Stomach (tissue), 9 donors: ENCODE data around the gene C1QTNF5. TPM values are rescaled to one million over a fixed set of nuclear protein-coding genes. Genes with fewer than 3 reads are reported as not detected.

Experiments
- DNase-seq, 2 donors: peaks; one replicate each; pipeline versions ENCODE4 v3.0.0 to v3.0.0-alpha.2; 2013 to 2019
- H3K27ac ChIP-seq, 5 donors: fragments of 200-600 bp in 4 of 5; sonication (generic) in 4 of 5; one replicate each; pipeline ENCODE4 v1.5.1; 2013 to 2019; ENCODE audit warnings: mild to moderate bottlenecking in 1 of 5, moderate library complexity in 1 of 5
- H3K27me3 ChIP-seq, 3 donors: fragments of 200-600 bp; sonication (generic); one replicate each; pipeline ENCODE4 v1.5.1; 2017 to 2019; ENCODE audit warnings: mixed run types in 1 of 3
- H3K36me3 ChIP-seq, 4 donors: fragments of 200-600 bp; sonication (generic); 1 replicate in 3 of 4; 2 replicates in 1 of 4; pipeline ENCODE4 v1.5.1; 2016 to 2019
- H3K4me1 ChIP-seq, 4 donors: fragments of 200-600 bp; sonication (generic); one replicate each; pipeline ENCODE4 v1.5.1; 2016 to 2019
- H3K4me3 ChIP-seq, 4 donors: fragments of 200-600 bp; sonication (generic) in 3 of 4; one replicate each; pipeline ENCODE4 v1.5.1; 2016 to 2019; ENCODE audit warnings: mild to moderate bottlenecking in 1 of 4
- H3K9me3 ChIP-seq, 4 donors: fragments of 200-600 bp; sonication (generic); one replicate each; pipeline ENCODE4 v1.5.1; 2016 to 2019
- EP300 ChIP-seq: sonication (generic); formaldehyde crosslinking; IDR thresholded peaks from one replicate; pipeline ENCODE4 v1.6.1; 2017; ENCODE audit warnings: antibody characterized with exemption
- POLR2A ChIP-seq, 4 donors: fragments of 450-650 bp; IDR thresholded peaks; one replicate each; pipeline ENCODE4 v1.6.1; 2016; ENCODE audit warnings: antibody characterized with exemption in 4 of 4, control low read depth in 2 of 4, mild to moderate bottlenecking in 1 of 4, moderate library complexity in 1 of 4
- POLR2AphosphoS5 ChIP-seq, 3 donors: sonication (generic); formaldehyde crosslinking; IDR thresholded peaks; one replicate each; pipeline ENCODE4 v1.6.1; 2016; ENCODE audit warnings: antibody characterized with exemption in 3 of 3
- WGBS, 5 donors: extraction: QIAGEN DNeasy Blood & Tissue Kit in 3 of 5; methylation state at CpG; one replicate each; pipeline versions ENCODE4 v1.1.5 to v1.1.7; 2013 to 2018; 5-methylcytosine and 5-hydroxymethylcytosine counted together
- intact Hi-C: fragments of 100-400 bp; cut with DNase I; formaldehyde crosslinking; loops from one replicate; pipeline ENCODE4 v1.15.1; 2023; ENCODE audit warnings: low total_unique reads
- polyA plus RNA-seq, 3 donors: library from polyadenylated mRNA; stranded (reverse); fragments of 200-250 nt; gene quantifications; one replicate each; pipeline ENCODE4 v1.2.3, GENCODE V29; 2013
- small RNA-seq, 4 donors: library from RNA; depleted of rRNA; stranded (forward); fragments of <200 nt; gene quantifications; one replicate each; pipeline ENCODE3, GENCODE V24; 2016
- total RNA-seq, 5 donors: library from RNA; depleted of rRNA; stranded (reverse); fragments of >200 nt; gene quantifications; one replicate each; pipeline versions ENCODE4 v1.1.0 to v1.2.3, GENCODE V29; 2014 to 2016
- TF ChIP-seq, protein P1 (sequence below), 7 experiments: fragments of 450-650 bp in 4 of 7; fragments of 200-600 bp in 3 of 7; sonication (generic) in 3 of 7; IDR thresholded peaks; one replicate each; pipeline ENCODE4 v1.5.1; 2016 to 2019; ENCODE audit warnings: antibody characterized with exemption in 7 of 7, control low read depth in 2 of 7, mild to moderate bottlenecking in 1 of 7
- donor health status: healthy with polysubstance abuse.
- donor health status: Bipolar disorder and iron deficiency.
- donor health status: healthy.

The C1QTNF5 gene
- total and polyA plus RNA-seq, 8 donors, result 11.4 to 169 (median 19.0) TPM

- H3K36me3 ChIP-seq, result peaks cover 34 to 75% (median 66%) of the 10 kb centered on the region in 4 donors
- H3K9me3 ChIP-seq, result peaks cover 0 to 12% (median 7%) of the 10 kb centered on the region in 4 donors
- no peaks in the 10 kb centered on the region for H3K27me3 ChIP-seq
- DNase-seq, result no peak
- intact Hi-C loops, result no loop called here
- no peak overlapping the region for H3K4me3 ChIP-seq
- TF ChIP-seq EP300 (no peak), POLR2AphosphoS5 (IDR thresholded peaks at IDR 0.05) (no peak), POLR2A (IDR thresholded peaks at IDR 0.05) (no peak)
- TF ChIP-seq, protein P1, sequence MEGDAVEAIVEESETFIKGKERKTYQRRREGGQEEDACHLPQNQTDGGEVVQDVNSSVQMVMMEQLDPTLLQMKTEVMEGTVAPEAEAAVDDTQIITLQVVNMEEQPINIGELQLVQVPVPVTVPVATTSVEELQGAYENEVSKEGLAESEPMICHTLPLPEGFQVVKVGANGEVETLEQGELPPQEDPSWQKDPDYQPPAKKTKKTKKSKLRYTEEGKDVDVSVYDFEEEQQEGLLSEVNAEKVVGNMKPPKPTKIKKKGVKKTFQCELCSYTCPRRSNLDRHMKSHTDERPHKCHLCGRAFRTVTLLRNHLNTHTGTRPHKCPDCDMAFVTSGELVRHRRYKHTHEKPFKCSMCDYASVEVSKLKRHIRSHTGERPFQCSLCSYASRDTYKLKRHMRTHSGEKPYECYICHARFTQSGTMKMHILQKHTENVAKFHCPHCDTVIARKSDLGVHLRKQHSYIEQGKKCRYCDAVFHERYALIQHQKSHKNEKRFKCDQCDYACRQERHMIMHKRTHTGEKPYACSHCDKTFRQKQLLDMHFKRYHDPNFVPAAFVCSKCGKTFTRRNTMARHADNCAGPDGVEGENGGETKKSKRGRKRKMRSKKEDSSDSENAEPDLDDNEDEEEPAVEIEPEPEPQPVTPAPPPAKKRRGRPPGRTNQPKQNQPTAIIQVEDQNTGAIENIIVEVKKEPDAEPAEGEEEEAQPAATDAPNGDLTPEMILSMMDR (IDR thresholded peaks at IDR 0.05), result no peak
- WGBS, 5 donors, result 44 to 64% (median 46%) methylated on average over 3 of the region's 3 CpGs
- peaks cover 0 to 22% (median 14%) of the 10 kb centered on the region in 4 donors for H3K4me1 ChIP-seq
- no peak overlapping the region for H3K27ac ChIP-seq
These were observed 45.5 kb downstream of the C1QTNF5 start for GRCh38 chr11:119295178-119295577.

- no peak for TF ChIP-seq POLR2AphosphoS5 (IDR thresholded peaks at IDR 0.05)
- TF ChIP-seq, protein P1 (IDR thresholded peaks at IDR 0.05), result no peak
- TF ChIP-seq POLR2A (IDR thresholded peaks at IDR 0.05), result no peak
- TF ChIP-seq EP300, result no peak
- Histone ChIP-seq H3K36me3 (peaks cover 16 to 66% (median 62%) of the 10 kb centered on the region in 4 donors), H3K27ac (no peak overlapping the region), H3K27me3 (no peaks in the 10 kb centered on the region), H3K9me3 (peaks cover 0 to 12% (median 7%) of the 10 kb centered on the region in 4 donors), H3K4me1 (peaks cover 0 to 17% (median 9%) of the 10 kb centered on the region in 4 donors), H3K4me3 (no peak overlapping the region)
- intact Hi-C loops, result no loop called here
- WGBS, 5 donors, result 91 to 98% (median 93%) methylated on average over 3 of the region's 3 CpGs
- DNase-seq, result no peak
These were observed 47.2 kb downstream of the C1QTNF5 start for GRCh38 chr11:119293461-119293860.

GRCh38 chr11:119290894-119291497, 49.7 kb downstream of the C1QTNF5 start:
- Histone ChIP-seq H3K27ac (no peak overlapping the region), H3K27me3 (no peaks in the 10 kb centered on the region), H3K4me3 (no peak overlapping the region), H3K4me1 (no peaks in the 10 kb centered on the region), H3K9me3 (peaks cover 0 to 12% (median 7%) of the 10 kb centered on the region in 4 donors), H3K36me3 (peaks cover 12 to 70% (median 67%) of the 10 kb centered on the region in 4 donors)
- intact Hi-C loops, result no loop called here
- no peak for DNase-seq
- WGBS, 5 donors, result 95 to 99% (median 97%) methylated on average over 10 of the region's 10 CpGs
- TF ChIP-seq POLR2AphosphoS5 (IDR thresholded peaks at IDR 0.05) (no peak), POLR2A (IDR thresholded peaks at IDR 0.05) (no peak), EP300 (no peak)
- TF ChIP-seq, protein P1 (IDR thresholded peaks at IDR 0.05), result no peak

Small RNA genes lying within 50 kb of the gene (small RNA-seq; reads per million reads assigned to genes)
- gene RF01225, result 0 reads per million in 4 donors
- 0 reads per million in 4 donors for gene RNU6-262P

Other genes starting within 250 kb of the C1QTNF5 start
- 10 to 100 TPM in 3 of 5 donors, 1 to 10 TPM in 2; 2.3 to 27.7 (median 13.2) TPM for gene DPAGT1, start 239.0 kb downstream of the C1QTNF5 start, total RNA-seq
- gene DPAGT1, start 239.0 kb downstream of the C1QTNF5 start, polyA plus RNA-seq, result 10 to 100 TPM; 14.4 to 28.5 (median 14.5) TPM
- 10 to 100 TPM in 3 of 5 donors, 1 to 10 TPM in 2; 2.6 to 19.9 (median 13.4) TPM for gene C2CD2L, start 233.5 kb downstream of the C1QTNF5 start, total RNA-seq
- 1 to 10 TPM; 1.7 to 6.1 (median 2.4) TPM for gene C2CD2L, start 233.5 kb downstream of the C1QTNF5 start, polyA plus RNA-seq
- gene HINFP, start 219.3 kb downstream of the C1QTNF5 start, total RNA-seq, result 10 to 100 TPM; 17.1 to 80.8 (median 43.6) TPM
- 10 to 100 TPM in 2 of 3 donors, 1 to 10 TPM in 1; 9.2 to 11.9 (median 10.1) TPM for gene HINFP, start 219.3 kb downstream of the C1QTNF5 start, polyA plus RNA-seq
- gene ABCG4, start 191.8 kb downstream of the C1QTNF5 start, total RNA-seq, result under 1 TPM in 1 of 5 donors, not detected in 4; 0.37 TPM
- under 1 TPM in 2 of 3 donors, not detected in 1; 0.06 to 0.10 TPM for gene ABCG4, start 191.8 kb downstream of the C1QTNF5 start, polyA plus RNA-seq
- 100 to 1,000 TPM in 1 of 5 donors, 10 to 100 TPM in 3, 1 to 10 TPM in 1; 7.0 to 101 (median 17.9) TPM for gene NLRX1, start 172.2 kb downstream of the C1QTNF5 start, total RNA-seq
- 10 to 100 TPM in 1 of 3 donors, 1 to 10 TPM in 2; 3.8 to 10.4 (median 4.8) TPM for gene NLRX1, start 172.2 kb downstream of the C1QTNF5 start, polyA plus RNA-seq
- 100 to 1,000 TPM in 1 of 5 donors, 10 to 100 TPM in 1, 1 to 10 TPM in 2, not detected in 1; 3.3 to 130 (median 9.5) TPM for gene NHERF4, start 155.4 kb downstream of the C1QTNF5 start, total RNA-seq
- gene NHERF4, start 155.4 kb downstream of the C1QTNF5 start, polyA plus RNA-seq, result 1 to 10 TPM in 2 of 3 donors, under 1 TPM in 1; 0.13 to 2.4 (median 2.1) TPM
- gene CBL, start 134.5 kb downstream of the C1QTNF5 start, total RNA-seq, result 10 to 100 TPM in 4 of 5 donors, 1 to 10 TPM in 1; 1.4 to 13.8 (median 11.7) TPM
- 1 to 10 TPM; 2.7 to 4.2 (median 3.0) TPM for gene CBL, start 134.5 kb downstream of the C1QTNF5 start, polyA plus RNA-seq
- 100 to 1,000 TPM in 3 of 5 donors, 10 to 100 TPM in 2; 49.6 to 379 (median 111) TPM for gene MCAM, start 23.8 kb downstream of the C1QTNF5 start, total RNA-seq
- gene MCAM, start 23.8 kb downstream of the C1QTNF5 start, polyA plus RNA-seq, result 10 to 100 TPM in 2 of 3 donors, 1 to 10 TPM in 1; 7.3 to 54.8 (median 16.0) TPM
- 10 to 100 TPM in 2 of 5 donors, 1 to 10 TPM in 2, not detected in 1; 1.3 to 45.8 (median 11.7) TPM for gene RNF26, start 6.4 kb downstream of the C1QTNF5 start, total RNA-seq
- 10 to 100 TPM in 2 of 3 donors, 1 to 10 TPM in 1; 7.0 to 14.8 (median 10.3) TPM for gene RNF26, start 6.4 kb downstream of the C1QTNF5 start, polyA plus RNA-seq
- gene MFRP, start 5.8 kb upstream of the C1QTNF5 start, total RNA-seq, result not detected
- gene MFRP, start 5.8 kb upstream of the C1QTNF5 start, polyA plus RNA-seq, result not detected
- 10 to 100 TPM in 1 of 5 donors, 1 to 10 TPM in 4; 1.4 to 17.4 (median 3.1) TPM for gene USP2, start 40.8 kb upstream of the C1QTNF5 start, total RNA-seq
- gene USP2, start 40.8 kb upstream of the C1QTNF5 start, polyA plus RNA-seq, result 1 to 10 TPM; 1.4 to 7.8 (median 2.6) TPM
- gene THY1, start 82.3 kb upstream of the C1QTNF5 start, total RNA-seq, result 10 to 100 TPM in 2 of 5 donors, 1 to 10 TPM in 3; 1.2 to 12.5 (median 8.1) TPM
- gene THY1, start 82.3 kb upstream of the C1QTNF5 start, polyA plus RNA-seq, result 10 to 100 TPM in 1 of 3 donors, 1 to 10 TPM in 2; 4.9 to 13.7 (median 7.6) TPM